ENCODE results near the gene CIT.
"Not testable (repeated sequence)": the region's sequence is repeated elsewhere in the genome, so short reads cannot be mapped to it uniquely, and the experiment has no call there.

Gene CIT

DNA sequence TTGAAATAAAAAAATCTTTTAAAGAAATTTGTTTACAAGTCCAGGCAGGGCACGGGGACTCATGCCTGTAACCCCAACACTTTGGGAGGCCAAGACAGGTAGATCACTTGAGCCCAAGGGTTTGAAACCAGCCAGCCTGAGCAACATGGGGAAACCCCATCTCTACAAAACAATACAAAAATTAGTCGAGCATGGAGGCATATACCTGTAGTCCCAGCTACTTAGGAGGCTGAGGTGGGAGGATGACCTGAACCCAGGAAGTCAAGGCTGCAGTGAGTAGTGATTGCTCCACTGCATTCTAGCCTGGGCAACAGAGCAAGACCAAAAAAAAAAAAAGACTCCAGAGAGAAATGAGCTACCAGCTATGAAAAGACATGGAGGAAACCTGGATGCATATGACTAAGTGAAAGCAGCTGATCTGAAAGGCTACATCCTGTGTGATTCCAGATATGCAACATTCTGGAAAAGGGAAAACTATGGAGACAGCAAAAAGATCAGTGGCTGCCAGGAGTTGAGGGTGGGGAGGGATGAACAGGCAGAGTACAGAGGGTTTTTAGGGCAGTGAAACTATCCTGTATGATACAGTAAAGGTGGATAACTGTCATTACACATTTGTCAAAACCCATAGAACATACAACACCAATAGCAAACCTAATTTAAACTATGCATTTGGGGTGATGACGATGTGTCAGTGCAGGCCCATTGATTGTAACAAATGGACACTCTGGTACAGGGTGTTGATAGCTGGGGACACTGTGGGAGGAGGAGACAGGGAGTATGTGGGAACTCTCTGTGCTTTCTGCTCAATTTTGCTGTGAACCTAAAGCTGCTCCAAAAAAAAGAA, 149.3 kb downstream of the CIT start:
- no peak for DNase-seq

DNA sequence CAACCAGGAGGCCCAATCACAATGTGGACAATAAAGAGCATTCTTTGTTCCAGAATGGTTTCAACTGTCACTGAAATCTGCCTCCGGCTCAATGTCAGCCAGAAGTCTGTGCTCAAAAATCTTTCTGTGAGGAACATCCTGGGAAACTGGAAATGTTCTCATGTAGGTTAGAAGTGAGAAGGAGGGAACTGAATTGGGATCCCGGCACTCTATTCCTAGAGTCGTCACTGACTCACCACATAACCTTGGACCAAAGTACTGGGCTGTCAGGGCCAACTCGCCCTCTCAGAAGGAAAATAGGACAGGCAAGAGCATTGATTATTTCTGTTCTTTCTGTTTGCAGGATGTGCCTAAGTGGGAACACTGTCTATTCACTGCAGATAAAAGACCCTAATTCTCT, 151.6 kb downstream of the CIT start:
- DNase-seq, result no peak

DNA sequence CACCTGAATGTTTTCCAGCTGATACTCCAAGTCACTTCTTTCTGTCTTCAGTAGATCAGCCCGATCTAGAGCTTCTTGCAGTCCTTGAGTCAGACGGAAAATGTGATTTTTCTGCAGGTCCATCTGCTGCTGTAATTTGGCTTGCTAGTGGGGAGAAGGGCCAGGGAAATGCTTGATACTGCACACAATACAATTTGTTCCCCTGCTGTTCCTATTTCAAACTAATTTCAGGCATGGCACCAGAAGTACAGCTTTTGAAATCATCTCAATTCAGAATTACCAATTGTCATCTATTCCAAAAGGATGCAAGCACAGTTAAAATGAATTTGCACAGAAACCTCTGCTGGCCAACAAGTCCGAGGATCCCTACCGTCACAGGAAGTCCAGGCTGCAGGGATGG, 155.8 kb downstream of the CIT start:
- no peak for DNase-seq

DNA sequence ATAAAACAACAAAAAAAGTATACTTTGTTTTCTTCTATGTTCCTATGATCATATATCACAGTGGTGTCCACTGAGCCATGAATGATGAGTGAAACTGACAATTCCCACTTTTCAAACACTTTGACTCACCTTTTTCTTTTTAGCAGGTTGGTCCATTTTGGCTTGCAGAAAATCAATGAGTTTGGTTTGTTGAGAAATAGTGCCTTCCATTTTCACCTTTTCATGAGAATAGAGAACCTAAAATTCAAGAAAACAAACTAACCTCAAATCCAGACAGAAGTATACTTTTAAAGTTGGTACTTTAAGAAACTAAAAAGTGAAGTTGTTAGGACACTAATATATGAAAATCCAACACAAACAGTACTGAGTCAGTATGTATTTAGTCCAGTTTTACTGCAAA, 156.8 kb downstream of the CIT start:
- DNase-seq, result no peak

DNA sequence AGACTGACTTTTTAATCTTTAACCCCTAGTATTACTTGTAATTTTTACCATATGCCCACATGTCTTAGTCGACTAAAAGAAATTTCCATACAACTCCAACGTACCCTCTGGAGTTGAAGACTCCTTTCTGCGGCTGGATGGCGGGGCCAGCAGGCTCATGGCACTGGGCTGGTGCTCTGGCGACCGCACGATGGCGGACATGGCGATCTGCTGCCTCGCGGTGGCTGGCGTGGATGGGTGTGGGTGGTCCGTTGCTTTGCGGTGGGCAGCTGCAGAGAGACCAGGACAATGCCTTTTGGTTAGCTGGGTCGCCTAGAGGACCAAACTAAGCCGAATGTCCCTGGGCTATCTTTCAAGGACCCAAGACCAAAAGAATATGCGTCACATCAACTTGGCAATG, 159.0 kb downstream of the CIT start:
- DNase-seq, result no peak

DNA sequence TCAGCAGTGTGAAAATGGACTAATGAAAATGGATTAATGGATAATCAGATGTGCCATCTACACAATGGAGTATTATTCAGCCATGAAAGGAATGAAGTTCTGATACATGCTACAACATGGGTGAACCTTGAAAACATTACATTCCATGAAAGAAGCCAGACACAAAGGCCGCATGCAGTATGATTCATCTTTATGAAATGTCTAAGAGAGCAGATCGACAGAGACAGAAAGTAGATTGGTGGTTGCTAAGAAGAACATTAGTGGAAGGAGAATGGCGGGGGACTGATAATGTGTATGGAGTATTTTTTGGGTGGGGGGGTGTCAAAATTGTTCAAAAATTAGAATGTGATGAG, 161.9 kb downstream of the CIT start:
- no peak for DNase-seq

DNA sequence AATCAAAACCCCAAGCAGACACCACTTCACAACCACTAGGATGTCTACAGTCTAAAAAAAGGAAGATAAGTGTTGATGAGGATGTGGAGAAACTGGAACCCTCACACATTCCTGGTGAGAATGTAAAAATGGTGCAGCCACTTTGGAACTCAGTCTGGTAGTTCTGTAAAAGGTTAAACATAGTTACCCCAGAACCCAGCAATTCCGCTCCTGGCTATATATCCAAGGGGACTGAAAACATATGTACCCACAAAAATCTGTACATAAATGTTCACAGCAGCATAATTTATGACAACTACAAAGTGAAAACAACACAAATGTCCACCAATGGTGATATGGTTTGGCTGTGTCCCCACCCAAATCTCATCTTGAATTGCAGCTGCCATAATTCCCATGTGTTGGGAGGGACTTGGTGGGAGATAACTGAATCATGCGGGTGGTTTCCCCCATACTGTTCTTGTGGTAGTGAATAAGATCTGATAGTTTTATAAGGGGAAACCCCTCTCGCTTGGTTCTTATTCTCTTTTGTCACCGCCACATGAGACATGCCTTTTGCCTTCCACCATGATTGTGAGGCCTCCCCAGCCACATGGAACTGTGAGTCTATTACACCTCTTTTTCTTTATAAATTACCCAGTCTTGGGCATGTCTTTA, 162.4 kb downstream of the CIT start:
- DNase-seq, result no peak

DNA sequence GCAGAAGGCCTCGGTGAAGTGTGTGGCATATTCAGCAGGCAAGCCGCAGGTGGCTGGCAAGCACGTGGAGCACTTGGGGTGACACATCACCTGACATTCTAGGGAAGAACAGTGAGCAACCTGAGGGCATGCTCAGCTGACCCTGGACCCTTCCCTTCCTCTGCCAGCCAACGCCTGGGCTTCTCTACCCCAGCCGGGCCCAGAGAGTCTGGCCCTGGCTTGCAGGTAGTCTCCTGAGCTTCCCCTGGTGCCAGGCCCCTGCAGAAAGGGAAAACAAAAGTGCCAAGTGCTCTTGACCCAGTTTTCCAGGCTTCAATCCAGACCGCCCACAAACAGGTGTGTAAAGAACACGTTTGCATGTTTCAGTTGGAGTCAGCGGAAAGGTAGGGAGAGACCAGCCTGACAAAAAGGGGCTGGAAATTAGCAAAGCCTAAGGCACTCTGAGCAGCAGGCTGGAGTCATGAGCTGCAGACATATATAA, 163.5 kb downstream of the CIT start:
- DNase-seq, result no peak

DNA sequence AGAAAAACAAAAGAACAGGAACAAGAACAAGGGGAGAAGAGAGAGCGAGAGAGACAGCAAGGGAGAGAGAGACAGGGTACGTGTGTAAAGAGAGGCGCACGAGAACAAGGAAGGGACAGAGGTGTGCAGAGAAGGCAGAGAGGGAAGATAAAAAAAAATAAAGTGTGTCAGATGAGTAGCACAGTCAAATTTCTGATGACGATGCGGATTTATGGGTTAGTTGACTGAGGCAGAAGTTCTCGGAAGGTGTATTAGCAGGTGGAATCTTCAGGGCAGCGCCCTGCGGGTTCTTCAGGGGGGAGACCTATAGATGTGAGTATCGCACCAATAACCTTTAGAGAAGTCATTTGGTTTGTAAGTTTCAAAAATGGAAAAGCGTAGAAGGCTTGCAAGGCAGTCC, 164.4 kb downstream of the CIT start:
- no peak for DNase-seq

DNA sequence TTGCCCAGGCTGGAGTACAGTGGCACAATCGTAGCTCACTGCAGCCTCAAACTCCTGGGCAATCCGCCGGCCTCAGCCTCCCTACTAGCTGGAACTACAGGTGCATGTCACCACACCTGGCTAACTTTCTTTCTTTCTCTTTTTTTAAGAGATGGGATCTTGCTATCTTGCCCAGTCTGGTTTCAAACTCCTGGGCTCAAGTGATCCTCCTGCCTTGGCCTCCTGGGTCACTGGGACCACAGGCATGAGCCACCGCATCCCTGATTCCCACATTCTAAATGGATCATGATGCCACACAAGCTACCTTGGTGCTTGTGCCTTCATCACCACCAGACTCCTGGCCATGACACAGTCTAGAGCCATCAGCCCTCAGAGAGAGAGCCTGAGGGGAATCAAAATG, 165.4 kb downstream of the CIT start:
- DNase-seq, result no peak

DNA sequence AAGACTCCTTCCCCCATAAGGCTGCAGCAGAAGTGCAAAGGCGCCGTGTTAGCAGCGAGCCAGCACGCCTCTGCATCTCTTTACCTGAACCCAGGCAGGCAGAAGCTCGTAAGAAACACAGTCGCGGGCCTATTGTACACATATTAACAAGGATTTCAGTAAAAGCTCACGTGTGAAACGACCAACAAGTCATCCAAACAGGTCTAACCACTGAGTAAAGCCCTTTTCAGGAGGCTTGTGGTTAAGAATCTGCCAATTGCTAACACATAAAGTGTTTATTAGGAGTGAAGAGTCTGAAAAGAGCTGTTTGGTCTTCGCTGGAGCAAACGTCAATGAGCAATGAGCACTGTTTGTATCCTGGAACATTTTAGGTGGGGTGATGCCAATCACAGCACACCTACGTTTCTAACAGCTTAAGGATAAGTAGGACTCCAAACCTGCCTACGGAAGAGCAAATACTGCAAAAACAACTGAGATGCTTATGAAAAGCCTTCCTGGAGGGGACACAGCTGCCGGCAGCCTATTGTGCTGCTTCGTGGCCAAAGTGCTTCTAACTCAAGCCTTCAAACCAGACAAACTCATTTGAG, 166.1 kb downstream of the CIT start:
- DNase-seq, result no peak

DNA sequence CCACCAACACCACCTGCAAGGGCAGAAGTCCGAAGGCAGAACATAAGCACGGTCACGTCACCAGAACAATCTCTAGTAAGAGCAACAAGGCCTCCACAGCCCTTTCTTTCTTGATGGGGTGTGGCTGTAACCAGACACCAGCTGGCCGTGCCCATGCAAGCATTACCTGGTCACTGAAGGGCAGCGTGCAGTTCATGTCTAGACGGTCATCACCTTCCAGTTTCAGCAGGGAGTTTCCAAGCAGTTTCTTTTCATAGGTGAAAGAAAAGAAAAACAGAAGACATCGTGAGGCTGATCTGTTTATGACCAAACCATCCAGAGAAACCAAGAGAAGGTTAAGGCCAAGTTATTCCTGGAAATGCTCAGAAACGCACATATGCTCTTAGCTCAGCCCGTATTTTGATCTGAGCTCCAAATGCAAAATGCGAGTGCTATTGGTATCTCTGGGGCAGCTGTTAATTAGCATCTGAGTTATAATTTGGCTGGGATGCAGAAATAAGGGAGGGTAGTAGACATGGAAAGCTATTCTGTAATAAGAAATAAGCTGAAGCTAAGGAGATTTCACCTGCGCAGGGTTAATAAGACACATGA, 166.7 kb downstream of the CIT start:
- no peak for DNase-seq

DNA sequence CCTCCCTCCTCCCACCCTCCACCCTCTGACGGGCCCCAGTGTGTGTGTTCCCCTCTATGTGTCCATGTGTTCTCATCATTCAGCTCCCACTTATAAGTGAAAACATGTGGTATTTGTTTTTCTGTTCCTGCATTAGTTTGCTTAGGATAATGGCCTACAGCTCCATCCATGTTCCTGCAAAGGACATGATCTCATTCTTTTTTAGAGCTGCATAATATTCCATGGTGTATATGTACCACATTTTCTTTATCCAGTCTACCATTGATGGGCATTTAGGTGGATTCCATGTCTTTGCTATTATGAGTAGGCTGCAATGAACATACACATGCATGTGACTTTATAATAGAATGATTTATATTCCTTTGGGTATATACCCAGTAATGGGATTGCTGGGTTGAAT, 170.7 kb downstream of the CIT start:
- not testable (repeated sequence) for DNase-seq

DNA sequence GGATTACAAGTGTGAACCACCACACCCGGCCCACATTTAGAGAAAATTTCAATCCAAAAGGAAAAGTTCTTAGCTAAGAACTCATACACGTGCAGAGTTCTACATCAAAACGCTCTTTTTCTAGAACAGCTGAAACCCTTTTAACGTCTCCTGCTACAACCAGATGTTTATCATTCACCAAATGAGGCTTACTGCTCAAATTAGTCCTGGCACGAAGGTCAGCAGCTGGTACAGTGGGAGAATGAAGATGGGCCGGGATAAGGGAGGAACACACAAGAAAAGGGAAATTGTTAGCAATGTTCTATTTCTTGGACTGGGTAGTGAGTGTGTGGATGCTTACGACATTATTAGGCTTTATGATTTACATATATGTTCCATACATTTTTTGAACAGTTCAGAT, 171.9 kb downstream of the CIT start:
- no peak for DNase-seq

DNA sequence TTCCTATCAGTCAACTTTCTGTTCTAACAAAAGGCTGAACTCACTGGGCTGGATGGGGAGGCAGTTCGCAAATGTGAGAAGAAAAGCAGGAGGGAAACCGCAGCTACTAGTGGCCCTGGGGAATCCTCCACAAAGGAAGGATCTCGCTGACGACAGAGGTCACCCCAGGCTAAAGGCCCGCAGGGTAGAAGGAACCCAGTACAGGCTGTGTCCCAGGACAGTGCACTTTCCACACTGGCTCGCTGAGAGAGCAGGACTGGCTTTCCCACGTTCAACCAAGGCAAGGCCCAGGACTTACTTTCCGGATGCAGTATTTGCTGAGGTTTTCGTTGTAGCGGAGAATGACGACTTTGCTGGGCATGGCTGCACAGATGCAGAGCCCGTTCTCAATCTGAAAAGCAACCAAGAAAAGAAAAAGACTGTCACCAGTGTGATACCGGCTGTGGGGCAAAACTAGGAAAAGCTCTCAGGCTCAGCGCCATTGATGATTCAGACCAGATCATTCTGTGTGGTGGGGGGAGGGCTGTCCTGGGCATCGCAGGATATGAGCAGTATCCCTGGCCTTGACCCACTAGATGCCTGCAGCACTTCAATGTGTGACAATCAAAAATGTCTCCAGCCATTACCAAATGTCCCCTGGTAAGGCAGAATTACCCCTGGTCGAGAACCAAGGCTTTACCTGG, 172.9 kb downstream of the CIT start:
- no peak for DNase-seq

DNA sequence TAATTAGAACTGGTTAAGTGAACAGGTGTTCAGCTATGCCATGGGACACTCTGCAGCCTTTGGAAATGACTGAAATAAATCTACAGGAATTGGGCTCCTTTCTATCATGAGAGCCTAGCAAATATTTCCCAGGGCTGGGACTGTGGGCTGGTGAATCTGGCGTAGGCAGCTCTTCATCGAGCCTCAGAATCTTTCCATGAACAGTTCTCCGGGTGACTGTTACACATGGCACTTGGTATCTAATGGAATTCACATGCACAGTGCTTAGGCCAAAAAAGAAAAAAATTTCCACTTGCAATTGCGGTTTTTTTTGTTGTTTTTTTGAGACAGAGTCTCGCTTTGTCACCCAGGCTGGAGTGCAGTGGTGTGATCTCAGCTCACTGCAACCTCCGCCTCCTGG, 177.0 kb downstream of the CIT start:
- no peak for DNase-seq

DNA sequence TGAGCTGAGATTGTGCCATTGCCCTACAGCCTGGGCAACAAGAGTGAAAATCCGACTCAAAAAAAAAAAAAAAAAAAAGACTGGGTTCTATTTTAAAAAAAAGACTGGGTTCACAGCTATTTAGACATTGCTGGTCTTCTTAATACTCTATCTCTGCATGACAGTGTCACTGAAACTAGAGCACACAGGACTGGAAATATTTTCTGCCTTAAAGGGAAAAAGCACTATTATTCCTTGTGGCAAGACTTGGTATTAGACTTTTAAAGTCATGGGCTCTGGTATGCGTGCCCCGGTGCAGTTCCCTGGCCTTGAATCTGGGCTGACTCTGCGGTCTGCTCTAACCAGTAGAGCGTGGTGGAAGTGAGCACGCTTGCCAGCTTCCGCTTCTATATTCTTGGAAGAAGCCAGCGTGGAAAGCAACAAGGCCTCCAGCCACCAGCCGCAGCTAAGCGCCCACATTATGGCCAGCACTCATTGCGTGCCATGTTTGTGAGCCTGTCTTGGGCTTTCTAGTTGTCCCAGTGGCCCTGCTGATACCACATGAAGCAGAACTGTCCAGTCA, 177.8 kb downstream of the CIT start:
- DNase-seq, result no peak

DNA sequence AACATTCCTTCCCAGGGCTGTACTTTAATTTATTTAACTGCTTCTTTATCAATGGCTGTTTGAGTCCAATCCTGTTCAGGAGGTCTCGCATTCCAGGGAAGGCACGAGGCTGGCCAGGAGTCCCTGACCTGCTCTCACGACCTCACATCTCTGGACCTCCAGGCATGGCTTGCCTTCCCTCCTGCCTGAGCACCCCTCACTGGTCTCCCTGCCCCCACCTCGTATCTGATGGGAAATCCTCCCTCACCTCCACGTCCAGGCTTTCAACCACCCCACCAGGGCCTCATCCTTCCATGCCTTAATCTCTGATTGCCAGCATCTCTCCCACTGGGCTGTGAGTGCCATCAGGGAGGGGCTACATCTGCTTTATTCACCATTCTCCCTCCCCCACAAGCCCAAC, 180.2 kb downstream of the CIT start:
- DNase-seq, result no peak

DNA sequence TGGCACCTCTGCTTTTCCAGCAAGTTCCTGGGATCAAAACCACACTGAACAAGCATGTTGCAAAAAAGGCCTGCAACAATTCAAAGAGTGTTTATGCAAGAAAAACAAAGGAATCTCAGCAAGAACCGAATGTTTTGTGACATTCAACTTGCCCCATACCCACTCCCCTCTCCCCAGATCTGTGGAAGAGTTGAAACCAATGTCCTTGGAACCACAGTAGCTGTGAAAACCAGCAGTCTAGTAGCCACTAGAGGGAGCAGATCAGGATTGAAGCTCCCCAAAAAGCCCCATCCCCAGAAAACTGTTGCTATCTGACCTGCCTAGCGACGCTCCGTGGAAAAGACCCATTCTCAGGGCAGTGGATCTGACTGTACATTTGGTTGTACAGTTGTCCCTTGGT, 182.1 kb downstream of the CIT start:
- no peak for DNase-seq

DNA sequence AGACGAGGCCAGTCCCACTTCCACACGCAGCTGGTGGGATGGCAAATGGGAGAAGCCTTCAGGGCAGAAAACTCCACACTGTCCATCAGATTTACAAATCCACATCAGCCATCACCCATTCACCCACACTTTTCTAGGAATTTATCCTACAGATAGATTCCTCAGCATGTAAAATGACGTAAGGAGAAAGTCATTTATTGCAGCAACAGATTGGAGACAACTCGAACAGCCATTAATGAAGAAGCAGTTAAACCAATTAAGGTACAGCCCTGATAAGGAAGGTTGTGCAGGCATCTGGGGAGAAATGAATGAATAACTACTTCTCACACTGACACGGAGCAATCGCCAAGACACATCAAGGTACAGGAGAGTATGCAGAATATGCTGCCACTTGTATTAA, 183.0 kb downstream of the CIT start:
- no peak for DNase-seq

DNA sequence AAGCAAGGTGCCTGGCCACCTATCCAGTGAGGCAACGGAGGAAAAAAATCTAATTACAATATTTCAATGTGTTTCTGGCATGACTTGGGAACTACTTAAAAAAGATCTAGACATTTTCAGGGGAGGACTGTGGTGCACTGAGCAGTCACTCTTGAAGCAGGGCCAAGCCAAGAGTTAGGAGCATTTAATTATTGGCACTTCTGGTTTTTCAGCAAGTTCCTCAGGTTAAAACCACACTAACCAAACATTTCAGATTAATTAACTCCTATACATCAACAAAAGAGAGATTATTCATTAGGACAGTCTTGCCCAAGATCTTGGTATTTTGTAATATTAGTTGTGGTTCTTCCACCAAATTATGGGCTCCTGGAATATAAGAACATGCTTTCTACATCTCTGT, 183.6 kb downstream of the CIT start:
- DNase-seq, result no peak

DNA sequence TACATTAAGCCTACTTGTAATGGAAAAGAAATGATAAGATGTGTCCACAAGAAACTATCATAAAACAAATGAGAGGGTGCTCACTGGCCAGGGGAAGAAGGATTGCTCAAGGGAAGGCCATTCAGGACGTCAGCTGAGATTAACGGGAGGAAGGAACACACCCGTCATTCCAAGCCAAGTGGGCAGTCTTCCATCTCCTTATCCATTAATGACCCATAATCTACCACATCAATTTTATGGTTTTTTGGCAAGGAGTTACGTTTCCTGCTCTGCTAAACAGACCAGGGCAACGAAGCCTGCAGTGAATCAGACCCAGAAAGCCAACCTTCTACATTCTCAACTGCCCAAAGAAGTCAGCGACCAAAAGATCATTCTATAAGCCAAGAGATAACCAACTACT, 184.1 kb downstream of the CIT start:
- no peak for DNase-seq

DNA sequence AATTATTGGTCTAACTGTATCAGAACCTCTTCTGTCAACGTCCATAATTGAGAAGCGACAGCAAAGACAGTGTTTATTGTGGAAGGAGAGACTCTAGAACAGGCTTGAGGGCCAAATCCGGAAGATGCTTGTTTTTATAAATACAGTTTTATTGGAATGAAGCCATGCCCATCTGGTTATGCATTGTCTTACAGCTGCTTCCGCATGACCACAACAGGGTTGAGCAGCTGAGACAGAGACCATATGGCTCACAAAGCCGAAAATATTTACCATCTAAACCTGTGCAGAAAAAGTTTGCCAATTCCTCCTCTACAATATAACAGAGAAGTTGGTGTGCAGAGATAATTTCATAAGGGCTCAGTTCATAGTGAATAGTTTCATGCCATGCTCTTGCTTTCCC, 184.7 kb downstream of the CIT start:
- DNase-seq, result no peak
